SK-N-SH treated with all-trans-retinoic acid at 6 μM for 48 hours (cell line): Measurements from ENCODE around the gene RPS16.

ENCODE experiments used
- ATAC-seq: fragments of 200-7000 bp; cut with Tn5 transposase; 3 replicates; pipeline ENCODE4 v1.9.1; 2020; ENCODE audit warnings: mild to moderate bottlenecking, moderate library complexity
- ARNTL ChIP-seq: fragments of 450-650 bp; formaldehyde crosslinking; IDR thresholded peaks from 2 replicates; pipeline ENCODE4 v1.5.0; 2020; ENCODE audit warnings: low read depth, mild to moderate bottlenecking, moderate library complexity, borderline replicate concordance
- BACH2 ChIP-seq: fragments of 250-450 bp; sonication (Bioruptor Pico); IDR thresholded peaks from 2 replicates; pipeline ENCODE4 v1.9.0; 2021; ENCODE audit warnings: mild to moderate bottlenecking, borderline replicate concordance
- CSDC2 ChIP-seq: fragments of 250-450 bp; sonication (Bioruptor Pico); IDR thresholded peaks from 2 replicates; pipeline ENCODE4 v1.5.0; 2020; ENCODE audit warnings: mild to moderate bottlenecking, moderate library complexity
- CSRNP3 ChIP-seq: fragments of 250-450 bp; sonication (Bioruptor Pico); IDR thresholded peaks from 2 replicates; pipeline ENCODE4 v1.5.1; 2021; ENCODE audit warnings: mild to moderate bottlenecking, moderate library complexity
- ESRRG ChIP-seq: fragments of 250-450 bp; sonication (Bioruptor Pico); IDR thresholded peaks from 2 replicates; pipeline ENCODE4 v1.6.1; 2021; ENCODE audit warnings: mild to moderate bottlenecking
- GLIS3 ChIP-seq: fragments of 250-450 bp; sonication (Bioruptor Pico); IDR thresholded peaks from 2 replicates; pipeline ENCODE4 v1.5.0; 2020; ENCODE audit warnings: mild to moderate bottlenecking, moderate library complexity
- ISL1 ChIP-seq: fragments of 250-450 bp; sonication (Bioruptor Pico); IDR thresholded peaks from 2 replicates; pipeline ENCODE4 v2.1.2; 2022; ENCODE audit warnings: mild to moderate bottlenecking, moderate library complexity
- OSR1 ChIP-seq: fragments of 250-450 bp; sonication (Bioruptor Pico); IDR thresholded peaks from 2 replicates; pipeline ENCODE4 v1.8.0; 2022; ENCODE audit warnings: moderate library complexity, mild to moderate bottlenecking, inconsistent platforms
- RARB ChIP-seq: fragments of 250-450 bp; sonication (Bioruptor Pico); IDR thresholded peaks from 2 replicates; pipeline ENCODE4 v1.8.0; 2021; ENCODE audit warnings: mild to moderate bottlenecking, moderate library complexity
- SNAI2 ChIP-seq: fragments of 250-450 bp; sonication (Bioruptor Pico); IDR thresholded peaks from 2 replicates; pipeline ENCODE4 v1.5.0; 2020; ENCODE audit warnings: mild to moderate bottlenecking, moderate library complexity
- TOX ChIP-seq: fragments of 250-450 bp; sonication (Bioruptor Pico); IDR thresholded peaks from 2 replicates; pipeline ENCODE4 v1.8.0; 2021; ENCODE audit warnings: mild to moderate bottlenecking, moderate library complexity, borderline replicate concordance
- TSHZ2 ChIP-seq: fragments of 250-450 bp; sonication (Bioruptor Pico); IDR thresholded peaks from 2 replicates; pipeline ENCODE4 v1.5.0; 2020; ENCODE audit warnings: mild to moderate bottlenecking, moderate library complexity
- ZC3H10 ChIP-seq: fragments of 250-450 bp; sonication (Bioruptor Pico); IDR thresholded peaks from 2 replicates; pipeline ENCODE4 v1.5.1; 2021; ENCODE audit warnings: mild to moderate bottlenecking, moderate library complexity
- ZFP3 ChIP-seq: fragments of 250-450 bp; sonication (Bioruptor Pico); IDR thresholded peaks from 2 replicates; pipeline ENCODE4 v1.5.0; 2020; ENCODE audit warnings: mild to moderate bottlenecking, moderate library complexity
- ZFP30 ChIP-seq: fragments of 450-650 bp; formaldehyde crosslinking; IDR thresholded peaks from 2 replicates; pipeline ENCODE4 v1.5.0; 2022; ENCODE audit warnings: mild to moderate bottlenecking, moderate library complexity
- ZNF565 ChIP-seq: fragments of 450-650 bp; formaldehyde crosslinking; conservative IDR thresholded peaks from 2 replicates; pipeline ENCODE4 v1.5.0; 2020; ENCODE audit warnings: low read depth, mild to moderate bottlenecking, moderate library complexity
- ZNF70 ChIP-seq: fragments of 450-650 bp; formaldehyde crosslinking; IDR thresholded peaks from 2 replicates; pipeline ENCODE4 v1.5.0; 2020; ENCODE audit warnings: mild to moderate bottlenecking, moderate library complexity
- ZNF8 ChIP-seq: fragments of 450-650 bp; formaldehyde crosslinking; IDR thresholded peaks from 2 replicates; pipeline ENCODE4 v1.5.0; 2020; ENCODE audit warnings: mild to moderate bottlenecking, moderate library complexity
- TF ChIP-seq, protein P1 (sequence below): fragments of 250-450 bp; sonication (Bioruptor Pico); IDR thresholded peaks from 2 replicates; pipeline ENCODE4 v1.8.0; 2021; ENCODE audit warnings: low read depth, mild to moderate bottlenecking, moderate library complexity, borderline replicate concordance
- TF ChIP-seq, protein P2 (sequence below): fragments of 250-450 bp; sonication (Bioruptor Pico); IDR thresholded peaks from 2 replicates; pipeline ENCODE4 v1.8.0; 2020; ENCODE audit warnings: mild to moderate bottlenecking, moderate library complexity, borderline replicate concordance
- TF ChIP-seq, protein P3 (sequence below): fragments of 250-450 bp; sonication (Bioruptor Pico); IDR thresholded peaks from 2 replicates; pipeline ENCODE4 v1.5.1; 2020; ENCODE audit warnings: low read depth, mild to moderate bottlenecking, moderate library complexity

The RPS16 gene

GRCh38 chr19:39405958-39406655 lies 29.6 kb downstream of the RPS16 start:
- ATAC-seq, result no peak
- no peak for TF ChIP-seq BACH2 (CRISPR knock-in tag)
- TF ChIP-seq ZNF565 (CRISPR knock-in tag), result no peak
- TF ChIP-seq ARNTL (CRISPR knock-in tag), result no peak
- TF ChIP-seq OSR1 (CRISPR knock-in tag), result no peak
- TF ChIP-seq, protein P1, sequence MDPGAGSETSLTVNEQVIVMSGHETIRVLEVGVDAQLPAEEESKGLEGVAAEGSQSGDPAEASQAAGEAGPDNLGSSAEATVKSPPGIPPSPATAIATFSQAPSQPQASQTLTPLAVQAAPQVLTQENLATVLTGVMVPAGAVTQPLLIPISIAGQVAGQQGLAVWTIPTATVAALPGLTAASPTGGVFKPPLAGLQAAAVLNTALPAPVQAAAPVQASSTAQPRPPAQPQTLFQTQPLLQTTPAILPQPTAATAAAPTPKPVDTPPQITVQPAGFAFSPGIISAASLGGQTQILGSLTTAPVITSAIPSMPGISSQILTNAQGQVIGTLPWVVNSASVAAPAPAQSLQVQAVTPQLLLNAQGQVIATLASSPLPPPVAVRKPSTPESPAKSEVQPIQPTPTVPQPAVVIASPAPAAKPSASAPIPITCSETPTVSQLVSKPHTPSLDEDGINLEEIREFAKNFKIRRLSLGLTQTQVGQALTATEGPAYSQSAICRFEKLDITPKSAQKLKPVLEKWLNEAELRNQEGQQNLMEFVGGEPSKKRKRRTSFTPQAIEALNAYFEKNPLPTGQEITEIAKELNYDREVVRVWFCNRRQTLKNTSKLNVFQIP (CRISPR knock-in tag), result no peak
- no peak for TF ChIP-seq ZC3H10 (CRISPR knock-in tag)
- no peak for TF ChIP-seq GLIS3 (CRISPR knock-in tag)
- TF ChIP-seq, protein P2, sequence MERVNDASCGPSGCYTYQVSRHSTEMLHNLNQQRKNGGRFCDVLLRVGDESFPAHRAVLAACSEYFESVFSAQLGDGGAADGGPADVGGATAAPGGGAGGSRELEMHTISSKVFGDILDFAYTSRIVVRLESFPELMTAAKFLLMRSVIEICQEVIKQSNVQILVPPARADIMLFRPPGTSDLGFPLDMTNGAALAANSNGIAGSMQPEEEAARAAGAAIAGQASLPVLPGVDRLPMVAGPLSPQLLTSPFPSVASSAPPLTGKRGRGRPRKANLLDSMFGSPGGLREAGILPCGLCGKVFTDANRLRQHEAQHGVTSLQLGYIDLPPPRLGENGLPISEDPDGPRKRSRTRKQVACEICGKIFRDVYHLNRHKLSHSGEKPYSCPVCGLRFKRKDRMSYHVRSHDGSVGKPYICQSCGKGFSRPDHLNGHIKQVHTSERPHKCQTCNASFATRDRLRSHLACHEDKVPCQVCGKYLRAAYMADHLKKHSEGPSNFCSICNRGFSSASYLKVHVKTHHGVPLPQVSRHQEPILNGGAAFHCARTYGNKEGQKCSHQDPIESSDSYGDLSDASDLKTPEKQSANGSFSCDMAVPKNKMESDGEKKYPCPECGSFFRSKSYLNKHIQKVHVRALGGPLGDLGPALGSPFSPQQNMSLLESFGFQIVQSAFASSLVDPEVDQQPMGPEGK (CRISPR knock-in tag), result no peak
- no peak for TF ChIP-seq RARB
- TF ChIP-seq ZNF8 (CRISPR knock-in tag), result no peak
- no peak for TF ChIP-seq ZNF70 (CRISPR knock-in tag)
- TF ChIP-seq, protein P3, sequence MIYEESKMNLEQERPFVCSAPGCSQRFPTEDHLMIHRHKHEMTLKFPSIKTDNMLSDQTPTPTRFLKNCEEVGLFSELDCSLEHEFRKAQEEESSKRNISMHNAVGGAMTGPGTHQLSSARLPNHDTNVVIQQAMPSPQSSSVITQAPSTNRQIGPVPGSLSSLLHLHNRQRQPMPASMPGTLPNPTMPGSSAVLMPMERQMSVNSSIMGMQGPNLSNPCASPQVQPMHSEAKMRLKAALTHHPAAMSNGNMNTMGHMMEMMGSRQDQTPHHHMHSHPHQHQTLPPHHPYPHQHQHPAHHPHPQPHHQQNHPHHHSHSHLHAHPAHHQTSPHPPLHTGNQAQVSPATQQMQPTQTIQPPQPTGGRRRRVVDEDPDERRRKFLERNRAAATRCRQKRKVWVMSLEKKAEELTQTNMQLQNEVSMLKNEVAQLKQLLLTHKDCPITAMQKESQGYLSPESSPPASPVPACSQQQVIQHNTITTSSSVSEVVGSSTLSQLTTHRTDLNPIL (CRISPR knock-in tag), result no peak
- no peak for TF ChIP-seq ZFP3 (CRISPR knock-in tag)
- TF ChIP-seq CSRNP3 (CRISPR knock-in tag), result no peak

GRCh38 chr19:39405261-39405957 lies 30.3 kb downstream of the RPS16 start:
- no peak for ATAC-seq
- no peak for TF ChIP-seq ZNF565 (CRISPR knock-in tag)
- TF ChIP-seq SNAI2, result no peak
- no peak for TF ChIP-seq ESRRG (CRISPR knock-in tag)
- no peak for TF ChIP-seq RARB
- TF ChIP-seq, all 23 proteins: peak for 0

GRCh38 chr19:39403331-39404312 lies 32.1 kb downstream of the RPS16 start:
- TF ChIP-seq ARNTL (CRISPR knock-in tag), result no peak
- no peak for TF ChIP-seq ZNF8 (CRISPR knock-in tag)
- no peak for TF ChIP-seq TOX (CRISPR knock-in tag)
- no peak for TF ChIP-seq SNAI2
- no peak for TF ChIP-seq BACH2 (CRISPR knock-in tag)
- no peak for TF ChIP-seq ZFP3 (CRISPR knock-in tag)
- 0 out of 2 replicates have a peak, but pooled peaks have one; percentile 62 for TF ChIP-seq RARB
- no peak for TF ChIP-seq ZC3H10 (CRISPR knock-in tag)
- no peak for TF ChIP-seq ZNF70 (CRISPR knock-in tag)
- TF ChIP-seq ESRRG (CRISPR knock-in tag), result no peak
- TF ChIP-seq ZFP30, result no peak
- peak; percentile 24; the same call in 1 of the 2 replicates for TF ChIP-seq ISL1 (CRISPR knock-in tag)
- TF ChIP-seq TSHZ2 (CRISPR knock-in tag), result no peak
- TF ChIP-seq, protein P2 (CRISPR knock-in tag), result peak; percentile 67; the same call in 1 of the 2 replicates
- no peak; the same call in 1 of the 2 replicates for TF ChIP-seq GLIS3 (CRISPR knock-in tag)
- peak; percentile 74; the same call in 1 of the 2 replicates for TF ChIP-seq CSDC2
- peak; percentile 64 for ATAC-seq
